COLO668 (cell line): Measurements from ENCODE around the gene GYS1.

Source experiments
- DNase-seq: peaks from one replicate; lab custom pipeline; 2025; ENCODE audit not compliant: unreplicated experiment; lab: John Stamatoyannopoulos, UW

Gene GYS1

GRCh38 chr19:49018388-49019241 lies 25.5 kb upstream of the GYS1 start:
- peak; percentile 11 for DNase-seq

GRCh38 chr19:49017666-49018351 lies 24.7 kb upstream of the GYS1 start:
- peak; percentile 60 for DNase-seq

GRCh38 chr19:49017041-49017665 lies 24.0 kb upstream of the GYS1 start, which contains the start of gene LHB:
TSS of gene LHB (minus strand) at chr19:49017091. CDS start at chr19:49017081, 10 bp downstream.
- DNase-seq, result no peak

- DNase-seq, result no peak
Measured at GRCh38 chr19:49016067-49016839, 23.1 kb upstream of the GYS1 start.

GRCh38 chr19:49014870-49015255 lies 21.8 kb upstream of the GYS1 start:
- no peak for DNase-seq

GRCh38 chr19:49014123-49014869 lies 21.2 kb upstream of the GYS1 start:
- DNase-seq, result no peak

GRCh38 chr19:49011194-49011593 lies 18.1 kb upstream of the GYS1 start:
- no peak for DNase-seq

GRCh38 chr19:49010453-49010852 lies 17.3 kb upstream of the GYS1 start:
- no peak for DNase-seq

- no peak for DNase-seq
Measured at GRCh38 chr19:49009828-49010227, 16.7 kb upstream of the GYS1 start.

- DNase-seq, result no peak
Measured at GRCh38 chr19:49006905-49007304, 13.8 kb upstream of the GYS1 start.

- no peak for DNase-seq
Measured at GRCh38 chr19:49004964-49005614, 12.0 kb upstream of the GYS1 start.

GRCh38 chr19:49004133-49004532 lies 11.0 kb upstream of the GYS1 start:
- DNase-seq, result no peak

- peak; percentile 48 for DNase-seq
Measured at GRCh38 chr19:48999481-49000325, 6.6 kb upstream of the GYS1 start.

GRCh38 chr19:48997972-48998371 lies 4.9 kb upstream of the GYS1 start:
- DNase-seq, result peak; percentile 64

GRCh38 chr19:48994035-48994386 lies 902 bp upstream of the GYS1 start:
- DNase-seq, result no peak

- DNase-seq, result peak; percentile 43
Measured at GRCh38 chr19:48992581-48993174, 431 bp downstream of the GYS1 start.

- no peak for DNase-seq
Measured at GRCh38 chr19:48991873-48992580, 1.1 kb downstream of the GYS1 start.

- DNase-seq, result no peak
Measured at GRCh38 chr19:48991011-48991609, 2.0 kb downstream of the GYS1 start.
